GM10847 (cell line): Measurements from ENCODE around the gene SUGCT.

ENCODE experiments used
- POLR2A ChIP-seq: IDR thresholded peaks from 2 replicates; pipeline ENCODE4 v1.6.1; 2011; ENCODE audit not compliant: insufficient read length; ENCODE audit errors: extremely low read depth

Gene SUGCT

GRCh38 chr7:40839881-40840280 is 705.1 kb downstream of the SUGCT start:
- TF ChIP-seq POLR2A = no peak

DNA sequence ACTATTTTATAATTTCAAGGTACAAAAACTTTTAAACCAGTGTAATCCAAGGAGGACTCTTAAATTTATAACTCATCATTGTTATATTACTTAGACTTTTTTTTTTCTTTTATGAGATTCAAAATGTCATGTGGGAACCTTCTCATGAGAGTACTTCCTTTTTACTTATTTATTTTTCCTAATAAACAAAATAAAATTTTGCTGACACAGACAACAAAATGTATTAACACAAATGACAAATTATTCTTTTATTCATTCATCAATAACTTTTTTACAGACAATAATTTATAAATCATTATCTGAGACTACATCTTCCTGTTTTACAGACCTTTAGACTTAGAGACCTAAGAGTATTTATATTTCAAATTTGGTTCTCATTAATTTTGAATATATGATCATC is 706.2 kb downstream of the SUGCT start:
- no peak for TF ChIP-seq POLR2A

- TF ChIP-seq POLR2A = no peak
These were observed 707.8 kb downstream of the SUGCT start for GRCh38 chr7:40842641-40843040.

GRCh38 chr7:40843338-40843985 is 708.7 kb downstream of the SUGCT start:
- TF ChIP-seq POLR2A = no peak

- TF ChIP-seq POLR2A = no peak
These were observed 711.1 kb downstream of the SUGCT start for GRCh38 chr7:40845943-40846342.

DNA sequence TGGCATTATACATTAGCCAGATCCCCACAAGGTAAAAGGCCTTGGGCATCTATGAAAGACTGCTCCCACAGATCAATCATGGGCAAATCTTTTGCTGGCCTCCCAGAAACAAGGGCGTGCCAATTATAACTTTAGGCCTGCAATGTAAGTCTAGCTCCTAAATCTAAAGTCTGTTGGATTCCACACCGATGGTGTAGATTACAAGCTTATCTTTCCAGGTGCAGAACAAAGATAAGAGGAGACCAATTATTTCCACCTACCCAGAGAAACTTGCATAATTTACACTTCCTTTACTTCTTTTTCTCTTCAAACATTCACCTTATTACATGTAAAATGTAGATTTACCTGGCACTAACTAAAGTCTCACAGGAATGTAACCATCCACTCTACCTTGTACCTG is 713.1 kb downstream of the SUGCT start:
- TF ChIP-seq POLR2A = no peak

DNA sequence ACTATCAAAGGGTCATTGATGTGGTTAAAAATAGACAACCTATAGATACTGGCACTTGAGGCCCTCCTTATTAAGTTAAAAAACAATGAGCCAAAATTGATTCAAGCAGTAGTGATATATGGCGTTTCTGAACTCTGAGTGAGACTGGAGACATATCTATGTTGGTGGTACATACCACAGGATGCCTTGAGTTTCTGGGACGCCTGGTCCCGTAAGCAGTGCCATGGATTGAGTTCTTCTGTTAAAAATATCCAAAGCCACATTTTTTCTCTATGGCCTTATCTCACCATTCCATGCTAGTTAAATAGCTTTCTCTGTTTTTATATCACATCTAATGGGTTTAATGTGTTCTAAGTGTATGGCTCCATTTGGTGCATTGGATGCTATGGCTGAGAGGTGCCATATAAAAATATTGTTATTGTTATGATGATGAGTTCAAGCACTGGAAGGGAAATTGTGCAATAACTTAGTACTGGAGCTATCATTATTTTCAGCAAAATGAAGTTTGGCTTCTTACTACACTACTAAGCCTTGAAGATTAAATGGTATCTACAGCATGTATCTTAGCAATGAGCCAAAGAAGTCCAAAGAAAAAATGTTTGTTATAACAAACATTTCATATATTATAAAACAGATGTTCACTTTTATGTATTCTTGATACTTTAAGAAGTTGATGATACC is 713.9 kb downstream of the SUGCT start:
- TF ChIP-seq POLR2A = no peak

- no peak for TF ChIP-seq POLR2A
These were observed 715.2 kb downstream of the SUGCT start for GRCh38 chr7:40850017-40850416.

- TF ChIP-seq POLR2A = no peak
These were observed 716.2 kb downstream of the SUGCT start for GRCh38 chr7:40851001-40851400.

- no peak for TF ChIP-seq POLR2A
These were observed 724.3 kb downstream of the SUGCT start for GRCh38 chr7:40859076-40859475.

DNA sequence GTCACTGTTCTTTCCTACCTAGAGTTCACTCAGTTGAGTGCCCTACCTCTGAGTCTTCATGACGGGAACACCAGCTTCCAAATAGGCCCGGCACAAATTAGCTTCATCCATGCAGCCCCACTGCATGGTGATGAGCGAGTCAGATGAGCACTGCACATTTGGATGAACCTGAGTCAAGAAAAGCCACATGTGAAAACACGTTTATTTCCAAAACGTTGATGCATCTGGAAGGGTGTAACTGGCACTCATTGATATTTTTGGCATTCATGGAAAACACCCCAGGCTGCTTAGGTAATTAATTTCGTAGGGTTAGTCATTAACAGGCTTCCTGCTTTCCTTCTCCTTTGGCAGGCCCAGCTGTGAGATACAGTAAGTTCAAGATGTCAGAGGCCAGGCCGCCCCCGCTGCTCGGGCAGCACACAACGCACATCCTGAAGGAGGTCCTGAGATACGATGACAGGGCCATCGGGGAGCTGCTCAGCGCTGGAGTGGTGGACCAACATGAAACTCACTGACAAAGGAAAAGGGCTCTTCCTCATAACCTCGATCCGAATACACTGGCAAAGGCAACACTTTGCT is 725.2 kb downstream of the SUGCT start:
- no peak for TF ChIP-seq POLR2A

DNA sequence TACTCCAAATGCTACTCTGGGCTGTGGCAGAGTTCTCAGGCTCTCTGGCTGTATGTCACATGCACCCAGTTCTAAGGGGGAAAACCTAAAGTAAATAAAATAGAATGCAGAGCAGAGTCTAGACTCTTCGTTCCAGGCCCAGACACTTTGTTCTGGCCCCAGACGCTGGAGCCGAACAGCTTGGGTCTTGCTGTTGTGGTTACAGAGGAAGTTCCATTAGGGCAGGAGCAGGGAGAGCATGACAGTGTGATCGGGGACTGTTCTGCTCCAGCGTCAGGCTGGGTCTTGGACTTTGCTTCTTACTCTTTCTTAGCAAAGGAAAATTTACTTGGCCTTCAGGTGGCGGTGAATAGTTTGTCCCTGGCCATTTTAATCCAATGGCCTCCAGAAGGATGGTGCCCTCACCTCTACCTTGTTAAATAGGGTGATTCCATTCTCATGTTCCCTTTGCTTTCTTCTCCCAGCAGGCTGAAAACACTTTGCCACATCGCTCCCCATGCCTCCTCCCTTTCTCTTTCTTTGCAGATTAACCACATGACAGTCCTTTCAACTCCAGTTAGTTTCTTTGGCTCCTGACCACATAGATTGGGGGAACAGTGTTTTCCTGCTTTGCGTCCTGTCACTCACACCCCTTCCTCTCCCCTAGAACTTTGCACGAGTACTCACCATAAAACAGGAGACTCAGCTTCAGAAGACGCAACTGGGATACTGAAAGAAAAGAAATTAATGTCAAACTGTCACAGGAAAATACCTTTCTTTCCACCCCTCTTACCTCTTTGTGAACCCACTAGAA is 730.8 kb downstream of the SUGCT start:
- no peak for TF ChIP-seq POLR2A

DNA sequence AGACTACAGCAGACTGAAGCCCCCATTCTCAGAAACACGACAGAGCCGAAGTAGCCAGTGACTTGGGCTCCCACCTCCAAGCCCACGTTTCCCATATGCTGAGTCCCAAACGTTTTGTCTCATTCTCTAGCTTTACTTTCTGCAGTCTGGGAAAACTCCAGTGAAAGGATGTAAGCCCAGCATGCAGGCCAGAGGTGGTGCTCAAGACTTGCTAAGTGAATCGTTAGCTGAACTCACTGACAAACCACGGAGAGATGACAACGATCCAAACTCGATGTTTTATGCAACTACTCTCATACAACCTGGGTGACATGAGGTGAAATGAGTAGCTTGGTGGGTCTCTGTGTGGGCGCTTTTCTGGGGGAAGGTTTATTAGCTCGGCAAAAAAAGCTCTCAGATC is 731.8 kb downstream of the SUGCT start:
- no peak for TF ChIP-seq POLR2A

DNA sequence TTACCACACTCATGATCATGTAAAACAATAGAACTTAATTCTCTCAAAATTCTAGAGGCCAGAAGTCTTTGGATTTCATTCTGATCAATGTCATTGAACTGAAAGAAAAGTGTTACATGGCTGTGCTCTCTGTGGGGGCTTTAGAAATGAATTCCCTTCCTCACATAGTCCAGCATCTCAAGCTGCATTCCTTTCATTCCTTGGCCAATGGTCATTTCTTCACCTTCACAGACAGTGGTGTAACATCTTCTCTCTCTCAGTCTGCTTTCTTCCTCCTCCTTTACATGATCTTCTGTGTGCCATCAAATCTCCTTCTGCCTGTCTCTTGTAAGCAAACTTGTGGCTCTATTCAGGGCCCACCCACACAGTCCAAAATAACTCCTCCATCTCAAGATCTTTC is 735.3 kb downstream of the SUGCT start:
- no peak for TF ChIP-seq POLR2A

GRCh38 chr7:40873248-40873647 is 738.4 kb downstream of the SUGCT start:
- no peak for TF ChIP-seq POLR2A

DNA sequence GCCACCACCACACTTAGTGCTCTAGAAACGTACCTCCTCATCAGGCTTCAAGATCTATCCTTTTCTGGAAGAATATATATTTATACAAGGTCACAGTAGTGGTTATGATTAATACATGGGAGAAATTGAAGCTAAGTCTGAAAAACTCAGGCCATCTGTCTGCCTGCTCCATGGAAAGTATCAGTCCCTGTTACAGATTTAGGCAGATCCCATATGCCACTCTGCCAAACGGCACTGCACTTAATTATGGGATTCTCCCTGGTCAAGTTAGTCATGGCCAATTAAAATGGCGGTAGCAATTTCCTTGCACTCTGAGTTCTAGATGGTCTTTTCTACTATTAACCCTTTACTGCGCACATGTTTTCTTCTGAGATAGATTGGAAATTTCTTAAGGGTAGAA is 740.0 kb downstream of the SUGCT start:
- no peak for TF ChIP-seq POLR2A
